Measurements from ENCODE around the gene MFGE8.

MFGE8 gene

GRCh38 chr15:88900309-88900981 is 12.7 kb downstream of the MFGE8 start:
- no peak for DNase-seq

- DNase-seq = no peak
Observed at GRCh38 chr15:88899251-88899650, 13.9 kb downstream of the MFGE8 start.

GRCh38 chr15:88898736-88899135 is 14.4 kb downstream of the MFGE8 start:
- no peak for DNase-seq

GRCh38 chr15:88897456-88898194 is 15.6 kb downstream of the MFGE8 start:
- peak in 39 of 51 donors; percentile 13 to 86 (median 47) for DNase-seq

- peak in 1 of 51 donors; percentile 46 for DNase-seq
Observed at GRCh38 chr15:88897142-88897455, 16.1 kb downstream of the MFGE8 start.

- no peak for DNase-seq
Observed at GRCh38 chr15:88896333-88897033, 16.7 kb downstream of the MFGE8 start.

GRCh38 chr15:88894819-88895767 is 18.1 kb downstream of the MFGE8 start, which contains the start of gene HAPLN3:
TSS of gene HAPLN3 (minus strand) at chr15:88895544. CDS start at chr15:88887298, 8,246 bp downstream.
- no peak for DNase-seq

- DNase-seq = peak in 3 of 51 donors; percentile 8 to 17 (median 10)
Observed at GRCh38 chr15:88894348-88894818, 18.8 kb downstream of the MFGE8 start.

GRCh38 chr15:88891540-88892254 is 21.5 kb downstream of the MFGE8 start:
- DNase-seq = no peak

- DNase-seq = no peak
Observed at GRCh38 chr15:88890495-88890894, 22.7 kb downstream of the MFGE8 start.

- DNase-seq = no peak
Observed at GRCh38 chr15:88888719-88889118, 24.5 kb downstream of the MFGE8 start.

GRCh38 chr15:88887068-88887580 is 26.1 kb downstream of the MFGE8 start:
- DNase-seq = no peak

- no peak for DNase-seq
Observed at GRCh38 chr15:88882785-88883184, 30.4 kb downstream of the MFGE8 start.

- no peak for DNase-seq
Observed at GRCh38 chr15:88881775-88882174, 31.4 kb downstream of the MFGE8 start.

GRCh38 chr15:88880944-88881740 is 32.0 kb downstream of the MFGE8 start:
- DNase-seq = no peak

GRCh38 chr15:88878720-88879184 is 34.4 kb downstream of the MFGE8 start:
- DNase-seq = peak in 7 of 51 donors; percentile 3 to 18 (median 7)

GRCh38 chr15:88877906-88878305 is 35.3 kb downstream of the MFGE8 start:
- DNase-seq = no peak

- no peak for DNase-seq
Observed at GRCh38 chr15:88877415-88877814, 35.8 kb downstream of the MFGE8 start.

- no peak for DNase-seq
Observed at GRCh38 chr15:88876573-88876972, 36.6 kb downstream of the MFGE8 start.
